Measurements from ENCODE around the gene TNNI3K. TPM values are rescaled to one million over a fixed set of nuclear protein-coding genes. Genes with fewer than 3 reads are reported as not detected.
A peak's percentile ranks its signal among the peaks of the same experiment; 100 is the strongest.

TNNI3K gene, protein sequence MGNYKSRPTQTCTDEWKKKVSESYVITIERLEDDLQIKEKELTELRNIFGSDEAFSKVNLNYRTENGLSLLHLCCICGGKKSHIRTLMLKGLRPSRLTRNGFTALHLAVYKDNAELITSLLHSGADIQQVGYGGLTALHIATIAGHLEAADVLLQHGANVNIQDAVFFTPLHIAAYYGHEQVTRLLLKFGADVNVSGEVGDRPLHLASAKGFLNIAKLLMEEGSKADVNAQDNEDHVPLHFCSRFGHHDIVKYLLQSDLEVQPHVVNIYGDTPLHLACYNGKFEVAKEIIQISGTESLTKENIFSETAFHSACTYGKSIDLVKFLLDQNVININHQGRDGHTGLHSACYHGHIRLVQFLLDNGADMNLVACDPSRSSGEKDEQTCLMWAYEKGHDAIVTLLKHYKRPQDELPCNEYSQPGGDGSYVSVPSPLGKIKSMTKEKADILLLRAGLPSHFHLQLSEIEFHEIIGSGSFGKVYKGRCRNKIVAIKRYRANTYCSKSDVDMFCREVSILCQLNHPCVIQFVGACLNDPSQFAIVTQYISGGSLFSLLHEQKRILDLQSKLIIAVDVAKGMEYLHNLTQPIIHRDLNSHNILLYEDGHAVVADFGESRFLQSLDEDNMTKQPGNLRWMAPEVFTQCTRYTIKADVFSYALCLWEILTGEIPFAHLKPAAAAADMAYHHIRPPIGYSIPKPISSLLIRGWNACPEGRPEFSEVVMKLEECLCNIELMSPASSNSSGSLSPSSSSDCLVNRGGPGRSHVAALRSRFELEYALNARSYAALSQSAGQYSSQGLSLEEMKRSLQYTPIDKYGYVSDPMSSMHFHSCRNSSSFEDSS
- 1.3 TPM for total RNA-seq
- long read RNA-seq, partial matches to known transcripts: 0 of 1 reads
- long read RNA-seq, other reads (novel, unspliced or antisense): 1 of 1 reads

DNA sequence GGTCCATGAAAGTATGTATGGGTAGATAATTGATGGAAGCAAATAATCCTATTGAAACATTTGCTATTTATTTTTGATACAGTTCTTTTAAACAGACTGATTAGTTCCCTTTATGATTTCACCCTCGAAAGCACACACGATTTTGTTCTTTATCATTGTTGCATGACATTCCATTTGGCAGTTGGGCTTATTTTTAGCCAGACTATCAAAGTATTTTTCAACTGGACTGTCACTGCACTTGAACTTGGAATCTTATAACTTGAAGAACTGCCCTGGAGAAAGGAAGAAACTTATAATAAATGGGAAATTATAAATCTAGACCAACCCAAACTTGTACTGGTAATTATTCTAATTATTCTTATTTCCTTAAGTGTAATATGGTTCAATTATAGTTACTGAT lies at the start of gene TNNI3K:
TSS of gene TNNI3K (plus strand) at position 235 of the 400 bp plus-strand sequence. CDS start at position 300, 65 bp downstream.
- TF ChIP-seq, protein P1, sequence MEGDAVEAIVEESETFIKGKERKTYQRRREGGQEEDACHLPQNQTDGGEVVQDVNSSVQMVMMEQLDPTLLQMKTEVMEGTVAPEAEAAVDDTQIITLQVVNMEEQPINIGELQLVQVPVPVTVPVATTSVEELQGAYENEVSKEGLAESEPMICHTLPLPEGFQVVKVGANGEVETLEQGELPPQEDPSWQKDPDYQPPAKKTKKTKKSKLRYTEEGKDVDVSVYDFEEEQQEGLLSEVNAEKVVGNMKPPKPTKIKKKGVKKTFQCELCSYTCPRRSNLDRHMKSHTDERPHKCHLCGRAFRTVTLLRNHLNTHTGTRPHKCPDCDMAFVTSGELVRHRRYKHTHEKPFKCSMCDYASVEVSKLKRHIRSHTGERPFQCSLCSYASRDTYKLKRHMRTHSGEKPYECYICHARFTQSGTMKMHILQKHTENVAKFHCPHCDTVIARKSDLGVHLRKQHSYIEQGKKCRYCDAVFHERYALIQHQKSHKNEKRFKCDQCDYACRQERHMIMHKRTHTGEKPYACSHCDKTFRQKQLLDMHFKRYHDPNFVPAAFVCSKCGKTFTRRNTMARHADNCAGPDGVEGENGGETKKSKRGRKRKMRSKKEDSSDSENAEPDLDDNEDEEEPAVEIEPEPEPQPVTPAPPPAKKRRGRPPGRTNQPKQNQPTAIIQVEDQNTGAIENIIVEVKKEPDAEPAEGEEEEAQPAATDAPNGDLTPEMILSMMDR (IDR thresholded peaks at IDR 0.05): no peak
- H3K4me3 ChIP-seq: no peak within 1 kb of the TSS
- DNase-seq: no peak
- no peaks in the 10 kb centered on the region for H3K9me3 ChIP-seq
- no peak within 1 kb of the TSS for H3K27ac ChIP-seq
- H3K4me1 ChIP-seq: no peaks in the 10 kb centered on the region
- no peaks in the 10 kb centered on the region for H3K36me3 ChIP-seq
- intact Hi-C loops (cut with DNase I): no loop called here
- ATAC-seq: no peak
- H3K27me3 ChIP-seq: no peaks in the 10 kb centered on the region

DNA sequence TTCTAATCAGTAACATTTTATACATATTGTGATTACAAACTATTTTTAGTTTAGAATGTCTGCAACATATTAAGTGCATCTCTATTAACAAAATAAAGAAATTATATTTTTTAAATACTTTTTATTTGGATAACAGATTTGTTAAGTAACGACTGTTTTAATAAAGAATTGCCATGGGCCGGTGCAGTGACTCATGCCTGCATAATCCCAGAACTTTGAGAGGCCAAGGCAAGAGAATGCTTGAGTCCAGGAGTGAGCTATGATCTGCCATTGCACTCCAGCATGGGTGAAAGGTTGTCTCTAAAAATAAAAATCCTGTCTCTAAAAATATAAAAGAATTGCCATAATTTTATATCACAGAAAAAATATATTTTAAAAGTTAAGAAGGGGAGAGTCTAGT lies 41.3 kb upstream of the TNNI3K start:
- no peak for ATAC-seq
- intact Hi-C loops (cut with DNase I): no loop called here
- no peaks in the 10 kb centered on the region for H3K27me3 ChIP-seq
- no peaks in the 10 kb centered on the region for H3K36me3 ChIP-seq
- no peaks in the 10 kb centered on the region for H3K9me3 ChIP-seq
- TF ChIP-seq, protein P1 (IDR thresholded peaks at IDR 0.05): no peak
- no peak overlapping the region for H3K4me3 ChIP-seq
- DNase-seq: no peak
- H3K27ac ChIP-seq: no peak overlapping the region
- peaks cover 5% of the 10 kb centered on the region for H3K4me1 ChIP-seq

DNA sequence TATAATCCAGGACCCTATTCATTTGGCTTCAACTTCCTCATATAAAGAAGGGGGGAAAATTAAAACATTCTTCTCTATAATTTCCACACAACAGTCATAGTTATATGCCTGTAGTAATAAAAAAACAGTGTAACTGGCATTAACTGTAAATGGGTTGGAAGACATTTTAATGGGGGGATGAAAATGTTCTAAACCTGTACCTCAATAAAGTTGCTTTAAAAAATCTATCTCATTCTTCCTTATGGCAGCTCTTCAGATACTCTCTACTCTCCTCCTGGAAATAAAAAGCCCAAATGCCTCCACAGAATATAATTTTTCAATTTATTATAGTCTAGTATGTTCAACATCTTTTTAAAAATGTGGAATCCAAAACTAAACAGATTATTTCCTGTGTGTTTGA lies 39.8 kb upstream of the TNNI3K start:
- Histone ChIP-seq H3K36me3 (no peaks in the 10 kb centered on the region), H3K27ac (no peak overlapping the region), H3K9me3 (no peaks in the 10 kb centered on the region), H3K4me1 (peaks cover 13% of the 10 kb centered on the region), H3K4me3 (no peak overlapping the region), H3K27me3 (no peaks in the 10 kb centered on the region)
- DNase-seq (no peak), ATAC-seq (no peak)
- intact Hi-C loops (cut with DNase I): no loop called here
- TF ChIP-seq, protein P1 (IDR thresholded peaks at IDR 0.05): no peak

DNA sequence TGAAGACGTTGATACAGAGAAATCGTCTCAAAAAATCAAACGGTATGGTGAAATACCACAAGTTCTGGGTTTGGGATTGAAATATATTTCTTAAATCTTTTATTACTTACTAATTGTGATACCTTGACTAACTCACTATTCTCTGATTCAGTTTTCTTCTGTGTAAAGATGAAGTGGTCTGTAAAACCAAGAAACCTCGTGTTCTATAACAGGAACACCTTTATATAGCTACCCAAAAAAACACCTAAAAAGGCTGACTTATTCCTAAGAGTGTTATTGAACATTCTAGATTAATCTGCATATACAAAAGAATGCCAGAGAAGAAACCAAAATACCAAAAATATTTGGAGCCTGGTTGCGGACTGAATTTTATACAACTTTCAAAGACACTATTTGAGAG lies 37.9 kb upstream of the TNNI3K start:
- Histone ChIP-seq H3K36me3 (peaks cover 12% of the 10 kb centered on the region), H3K4me1 (peaks cover 13% of the 10 kb centered on the region), H3K9me3 (no peaks in the 10 kb centered on the region), H3K4me3 (peak overlapping the region; percentile 61), H3K27ac (peak overlapping the region; percentile 86), H3K27me3 (no peaks in the 10 kb centered on the region)
- no peak for DNase-seq
- no peak for ATAC-seq
- TF ChIP-seq, protein P1 (IDR thresholded peaks at IDR 0.05): no peak
- intact Hi-C loops (cut with DNase I): no loop called here

DNA sequence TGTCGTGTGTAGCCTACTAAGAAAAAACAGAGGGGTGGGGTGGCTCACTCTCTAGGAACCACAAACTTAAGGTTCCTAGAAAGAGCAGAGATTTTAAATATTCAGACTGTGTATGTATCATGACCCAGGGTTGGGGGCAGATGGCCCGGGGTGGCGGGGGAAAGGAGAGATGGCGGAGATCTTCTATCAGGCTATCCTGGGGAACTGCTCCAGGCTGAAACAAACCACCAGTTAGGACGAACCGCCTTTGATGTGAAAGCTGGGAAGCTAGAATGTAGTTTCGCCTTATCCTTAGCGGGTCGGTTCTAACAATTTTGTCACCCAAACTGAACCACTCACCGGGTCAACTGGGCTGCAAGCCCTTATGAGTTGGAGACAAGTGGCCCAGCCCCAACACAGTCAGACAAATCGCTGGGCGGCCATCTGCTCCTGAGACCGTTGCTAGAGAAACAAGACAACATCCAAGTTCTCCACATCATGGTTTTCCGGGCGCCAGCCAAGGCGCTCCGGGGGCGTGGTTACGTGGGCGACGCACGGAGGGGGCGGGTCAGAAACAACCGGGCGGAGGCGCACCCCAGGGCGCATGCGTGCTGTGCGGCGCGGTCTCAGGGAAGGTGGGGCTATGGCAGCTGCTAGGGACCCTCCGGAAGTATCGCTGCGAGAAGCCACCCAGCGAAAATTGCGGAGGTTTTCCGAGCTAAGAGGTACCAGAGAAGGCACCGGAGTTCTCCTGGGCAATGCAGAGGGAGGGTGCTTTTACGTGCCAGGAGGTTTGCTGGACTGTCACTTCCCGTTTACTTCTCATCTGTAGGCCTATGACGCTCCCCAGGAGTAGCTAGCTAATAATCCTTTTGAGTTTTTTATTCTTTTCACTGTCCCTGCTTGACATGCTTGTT lies 37.3 kb upstream of the TNNI3K start, which contains the start of the genes FPGT and LRRIQ3:
TSS of gene FPGT (plus strand) at position 586 of the 896 bp plus-strand sequence. CDS start at position 623, 37 bp downstream.
TSS of gene LRRIQ3 (minus strand) at position 520 of the 896 bp plus-strand sequence. CDS start 14,492 bp downstream, outside the sequence.
- Histone ChIP-seq H3K27ac (peak within 1 kb of the TSS; percentile 86), H3K9me3 (no peaks in the 10 kb centered on the region), H3K4me1 (peaks cover 13% of the 10 kb centered on the region), H3K27me3 (no peaks in the 10 kb centered on the region), H3K4me3 (peak within 1 kb of the TSS; percentile 61), H3K36me3 (peaks cover 17% of the 10 kb centered on the region)
- TF ChIP-seq, protein P1 (IDR thresholded peaks at IDR 0.05): no peak
- intact Hi-C loops (cut with DNase I): no loop called here
- DNase-seq (peak; percentile 98), ATAC-seq (peak; percentile 100)

All from upper lobe of right lung (tissue), 1 donor.